Measurements from ENCODE around the gene CCDC80.

The CCDC80 gene

DNA sequence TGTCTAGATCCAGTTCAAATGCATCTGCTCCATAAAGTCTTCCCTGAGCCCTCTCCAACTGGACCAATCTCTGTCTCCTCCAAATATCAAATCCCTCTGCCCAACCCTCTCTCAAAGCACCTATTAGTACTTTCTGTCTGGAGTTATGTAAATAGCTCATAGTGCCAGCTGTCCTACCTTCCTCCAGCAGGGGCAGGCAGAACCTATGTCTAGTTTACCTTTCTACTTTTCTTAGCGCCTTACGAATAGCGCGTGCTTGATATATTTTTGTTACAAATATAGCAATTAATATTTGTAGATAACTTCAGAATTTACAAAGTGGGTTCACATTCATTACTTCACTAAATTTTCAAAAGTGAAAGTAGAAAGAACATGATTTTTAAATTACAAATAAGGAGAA is 14.0 kb upstream of the CCDC80 start:
- DNase-seq = no peak

DNA sequence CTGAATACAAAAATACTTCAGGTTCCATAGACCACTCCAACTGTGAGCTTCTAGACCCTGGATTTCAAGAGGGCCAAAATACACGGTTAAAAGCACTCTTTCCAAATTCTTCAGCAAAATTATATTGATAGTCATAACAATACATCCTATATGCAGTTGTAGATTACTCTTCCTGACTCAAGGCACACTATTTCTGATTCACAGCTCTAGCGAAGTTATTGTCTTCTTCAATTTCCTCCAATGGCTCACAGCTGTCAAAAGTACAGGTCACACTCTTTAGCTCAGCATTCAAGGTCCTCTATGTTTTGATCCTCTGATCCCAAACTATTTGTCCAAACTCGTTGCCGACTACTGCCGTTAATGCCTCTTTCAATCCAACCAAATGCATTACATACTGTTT is 13.5 kb upstream of the CCDC80 start:
- DNase-seq = no peak

DNA sequence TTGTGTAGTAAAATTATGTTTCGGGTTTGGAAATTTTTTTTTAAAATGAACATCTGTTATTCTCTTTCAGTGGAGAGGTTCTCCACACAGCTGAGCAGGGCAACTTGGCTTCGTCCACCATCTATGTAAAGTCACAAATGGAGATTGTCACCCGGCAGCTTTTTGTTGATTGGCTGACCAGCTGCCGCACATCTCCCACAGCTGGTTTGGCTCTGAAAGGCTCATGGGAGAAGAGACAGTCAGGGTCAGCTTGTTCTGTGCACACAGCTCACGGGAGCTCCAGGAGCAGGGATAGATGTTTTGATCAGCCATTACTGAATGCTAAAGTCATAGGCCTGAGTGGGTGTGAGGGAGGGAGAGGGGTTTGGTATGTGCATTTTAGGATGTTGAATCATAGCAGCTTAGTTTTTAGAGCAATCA is 12.9 kb upstream of the CCDC80 start:
- DNase-seq = no peak

DNA sequence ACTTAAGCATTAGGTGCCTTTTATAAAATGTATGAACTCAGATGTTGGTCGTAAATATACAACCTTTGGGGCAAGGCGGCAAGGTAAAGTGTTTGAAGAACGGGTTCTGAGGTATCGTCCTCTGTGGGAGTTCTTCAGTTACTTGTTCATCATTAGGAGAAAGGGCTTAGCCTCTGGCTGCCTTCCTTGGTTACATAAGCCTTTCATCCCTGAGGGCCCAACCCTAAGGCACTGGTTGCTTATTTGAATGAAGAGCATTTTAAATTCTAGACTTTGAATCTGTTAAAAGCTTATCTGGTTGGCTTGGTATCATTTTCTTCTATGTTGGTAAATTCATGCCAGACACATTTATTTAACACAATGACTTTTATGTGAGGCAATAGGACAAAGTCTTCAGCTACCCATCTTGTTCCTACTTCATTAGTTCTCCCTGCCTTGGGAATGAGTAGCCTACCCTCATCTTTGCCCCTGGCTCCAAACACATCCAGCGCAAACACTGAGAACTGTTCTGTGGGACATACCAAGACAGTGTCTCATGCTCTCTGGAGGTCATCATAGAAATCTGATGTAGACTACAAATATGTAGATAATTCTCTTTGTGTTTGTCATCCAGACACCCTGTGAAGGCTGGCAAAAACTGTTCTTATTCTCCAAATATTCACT is 12.4 kb upstream of the CCDC80 start:
- DNase-seq = no peak

DNA sequence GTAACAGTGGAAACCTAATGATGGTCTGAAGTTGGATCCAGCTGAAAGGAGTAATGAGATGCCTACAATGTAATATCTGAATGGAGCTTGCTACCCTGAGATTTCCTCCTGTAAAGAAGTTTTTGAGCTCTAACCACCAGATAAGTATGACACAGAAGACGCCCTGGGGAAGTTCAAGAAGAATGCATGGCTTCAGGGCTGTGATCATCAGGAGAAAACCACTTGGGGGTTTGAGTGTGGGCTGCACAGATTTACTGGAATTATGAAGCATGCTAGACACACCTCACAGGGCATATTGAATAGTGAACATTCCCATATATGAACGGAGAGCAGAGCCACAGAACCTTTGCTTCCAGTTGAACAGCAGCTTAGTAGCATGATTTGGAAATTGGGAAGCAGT is 10.6 kb upstream of the CCDC80 start:
- no peak for DNase-seq

DNA sequence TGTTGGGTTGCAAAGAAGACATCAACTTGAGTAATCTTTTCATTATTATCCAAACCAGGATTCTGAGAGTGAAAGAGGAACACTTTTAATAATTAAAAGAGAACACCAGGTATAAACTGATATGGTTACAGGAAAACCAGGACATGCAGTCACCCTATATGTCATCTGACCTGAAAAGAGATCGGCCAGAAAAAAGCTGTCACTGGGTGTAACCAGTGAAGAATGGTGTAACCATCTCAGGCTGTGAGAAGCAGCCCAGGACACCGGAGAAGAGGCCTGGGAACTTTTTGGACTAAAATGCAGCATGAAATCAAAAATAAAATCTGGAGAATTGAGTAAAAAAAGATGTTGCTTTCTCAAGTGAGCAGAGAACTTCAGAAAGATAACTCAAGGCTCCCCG is 10.1 kb upstream of the CCDC80 start:
- no peak for DNase-seq

DNA sequence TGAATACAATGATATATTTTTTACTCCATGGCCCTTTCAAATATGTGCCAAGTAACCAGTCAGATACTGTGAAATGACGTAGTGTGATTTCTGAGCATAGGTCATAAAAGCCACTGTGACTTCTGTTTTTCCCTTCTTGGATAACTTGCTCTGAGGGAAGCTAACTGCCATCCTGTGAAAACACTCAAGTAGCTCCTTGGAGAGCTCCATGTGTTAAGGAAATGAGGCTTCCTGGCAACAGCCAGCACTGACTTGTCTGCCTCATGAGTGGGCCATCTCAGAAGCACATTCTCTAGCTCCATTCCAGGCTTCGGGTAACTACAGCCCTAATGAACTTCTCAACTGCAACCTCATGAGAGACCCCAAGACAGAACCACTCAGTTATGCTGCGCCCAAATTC is 9.5 kb upstream of the CCDC80 start:
- DNase-seq = no peak

DNA sequence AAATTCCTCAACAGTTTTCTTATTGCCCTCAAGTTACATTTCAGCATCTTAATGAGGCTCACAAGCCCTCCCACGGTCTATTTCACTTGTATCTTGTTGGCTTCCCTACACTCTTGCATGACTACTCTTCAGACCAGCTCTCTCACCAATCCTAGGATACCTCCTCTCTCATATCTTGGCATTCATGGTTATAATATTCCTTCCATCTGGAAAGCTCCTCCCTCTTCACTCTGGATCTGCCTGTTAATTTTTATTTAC is 8.5 kb upstream of the CCDC80 start:
- DNase-seq = no peak

DNA sequence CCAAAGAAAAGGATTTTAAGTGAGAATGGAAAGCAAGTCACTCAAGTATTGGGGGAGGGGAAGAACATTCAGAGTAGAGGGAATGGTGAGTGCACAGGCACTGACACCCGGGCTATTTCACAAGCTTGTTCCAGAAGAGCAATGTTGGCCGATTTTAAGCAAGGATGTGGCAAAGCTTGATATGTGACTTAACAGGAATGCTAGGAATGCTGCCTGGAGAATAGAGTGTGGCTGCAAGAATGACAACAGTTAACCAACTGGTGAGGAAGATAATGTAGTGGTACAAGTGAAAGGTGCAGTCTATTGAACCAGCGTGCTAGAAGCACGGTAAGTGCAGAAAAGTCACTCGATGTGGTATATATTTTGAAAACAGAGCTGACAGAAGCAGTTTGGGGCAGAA is 6.2 kb upstream of the CCDC80 start:
- DNase-seq = no peak

DNA sequence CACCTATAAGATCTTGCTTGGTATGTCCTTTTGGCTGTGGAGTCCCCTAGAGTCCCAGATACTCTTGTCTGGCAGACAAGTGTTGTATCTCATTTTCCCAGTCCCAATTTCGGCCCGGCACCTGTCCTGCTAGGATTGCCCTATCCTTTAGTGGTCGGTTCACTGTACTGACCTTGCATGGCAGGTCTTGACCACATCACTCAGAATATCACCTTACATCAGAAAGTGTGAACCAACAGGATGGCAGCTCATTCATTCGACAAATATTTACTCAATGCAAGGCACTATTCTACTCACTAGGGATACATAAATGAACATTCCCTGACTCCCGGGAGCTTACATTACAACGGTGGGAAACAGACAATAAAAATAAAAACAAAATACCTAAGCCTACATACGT is 5.7 kb upstream of the CCDC80 start:
- DNase-seq = no peak

DNA sequence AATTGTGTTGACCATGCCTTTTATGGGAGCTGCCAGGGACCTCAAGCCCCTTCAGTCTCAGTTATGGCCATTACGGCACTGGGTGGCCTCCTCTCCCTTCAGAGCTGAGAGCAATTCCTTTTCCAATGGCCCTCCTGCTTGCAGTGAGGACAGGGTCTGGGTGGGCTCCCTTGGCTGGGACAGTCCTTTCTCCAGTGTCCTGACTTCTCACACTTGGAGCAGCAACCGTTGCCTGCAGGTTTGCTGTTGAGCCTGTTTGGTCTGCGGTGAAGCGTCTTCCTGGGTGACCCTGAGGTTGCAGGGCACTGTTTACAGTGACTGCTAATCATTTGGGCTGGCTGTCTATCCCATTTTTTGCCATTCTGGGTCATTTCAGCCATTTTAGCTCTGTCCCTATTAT is 3.5 kb upstream of the CCDC80 start:
- no peak for DNase-seq

DNA sequence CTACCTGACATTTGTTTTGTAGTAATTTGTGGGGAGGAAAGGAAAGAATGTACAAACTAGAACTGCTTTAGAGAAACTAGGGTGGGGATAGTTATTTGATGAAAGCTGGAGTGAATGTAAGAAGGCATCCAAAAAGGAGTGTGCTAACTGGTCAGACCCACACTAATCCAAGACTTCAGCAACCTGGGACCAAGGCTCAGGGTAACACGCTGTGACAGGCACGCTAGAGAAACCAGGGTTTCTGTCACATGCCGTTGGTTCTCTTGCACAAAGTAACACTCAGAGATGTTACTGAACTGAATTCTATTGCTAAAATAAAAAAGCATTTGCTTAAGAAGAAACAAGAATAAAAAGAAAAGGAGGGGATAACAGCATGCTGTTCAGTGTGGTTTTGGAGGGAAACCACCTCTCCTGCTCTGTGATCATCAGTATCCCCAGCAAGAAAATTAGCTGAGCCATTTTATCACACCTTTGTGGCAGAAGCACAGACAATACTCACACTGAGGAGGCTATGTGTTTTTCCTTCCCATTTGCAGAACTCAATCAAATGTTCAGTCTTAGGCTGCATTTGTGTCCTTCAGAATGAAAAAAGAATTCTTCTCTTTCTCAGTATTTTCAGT is 2.8 kb upstream of the CCDC80 start:
- no peak for DNase-seq

DNA sequence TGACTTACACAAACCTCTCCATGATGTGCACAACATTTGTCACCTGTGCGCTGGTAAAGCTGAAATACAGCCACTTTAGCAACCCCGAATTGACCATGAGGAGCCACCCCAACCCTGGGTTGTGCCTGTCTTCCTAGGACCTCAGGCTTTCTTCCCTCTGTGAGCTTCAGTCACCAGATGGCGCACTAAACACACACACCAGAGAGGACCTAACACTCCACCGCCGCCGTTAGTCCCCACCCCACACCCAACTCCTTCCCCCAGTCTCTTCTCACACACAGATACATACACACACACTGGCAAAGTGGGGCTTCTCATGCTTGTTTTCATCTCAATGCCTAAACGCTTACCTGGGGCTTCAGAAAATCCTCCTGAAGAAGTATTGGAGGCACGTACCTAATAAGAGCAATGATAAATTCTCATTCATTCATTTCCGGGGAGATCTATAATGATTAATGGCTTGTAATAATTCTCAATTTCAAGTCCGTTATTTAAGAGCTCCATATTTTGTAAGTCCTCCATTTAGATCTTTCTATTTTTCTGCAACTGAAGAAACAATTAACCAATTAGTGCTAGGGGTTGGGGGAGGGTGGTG is 2.1 kb upstream of the CCDC80 start:
- peak; percentile 82 for DNase-seq

DNA sequence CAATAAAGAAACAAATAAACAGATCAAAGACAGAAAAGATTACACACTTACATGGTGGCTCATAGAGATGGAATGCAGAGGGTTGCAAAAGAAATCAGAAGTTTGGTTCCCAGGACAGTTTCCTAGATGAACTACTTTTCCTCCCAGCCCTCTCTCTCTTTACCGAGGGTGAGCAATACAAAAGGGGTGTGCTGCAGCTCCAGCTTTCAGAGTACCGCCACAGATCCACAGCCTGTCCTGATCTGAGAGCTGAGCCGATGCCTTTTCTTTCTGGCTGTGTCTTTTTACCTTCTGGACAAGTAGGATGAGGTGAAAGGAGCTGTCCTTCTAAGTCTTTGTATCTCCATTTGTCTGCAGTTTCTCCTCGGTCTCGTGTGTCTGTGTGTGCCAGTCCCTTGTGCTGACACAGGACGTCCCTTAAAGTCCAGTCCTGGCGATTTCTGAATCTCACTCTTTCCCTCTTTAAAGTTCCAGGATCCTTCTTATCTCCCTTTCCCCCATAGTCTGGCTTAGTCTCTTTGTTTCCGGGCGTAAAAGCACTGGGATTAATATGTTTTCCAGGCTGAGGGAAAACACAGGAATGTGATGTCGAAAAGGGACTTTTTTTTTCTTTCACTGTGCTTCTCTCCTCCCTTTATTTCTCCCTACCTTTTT is 540 bp downstream of the CCDC80 start:
- DNase-seq = no peak

DNA sequence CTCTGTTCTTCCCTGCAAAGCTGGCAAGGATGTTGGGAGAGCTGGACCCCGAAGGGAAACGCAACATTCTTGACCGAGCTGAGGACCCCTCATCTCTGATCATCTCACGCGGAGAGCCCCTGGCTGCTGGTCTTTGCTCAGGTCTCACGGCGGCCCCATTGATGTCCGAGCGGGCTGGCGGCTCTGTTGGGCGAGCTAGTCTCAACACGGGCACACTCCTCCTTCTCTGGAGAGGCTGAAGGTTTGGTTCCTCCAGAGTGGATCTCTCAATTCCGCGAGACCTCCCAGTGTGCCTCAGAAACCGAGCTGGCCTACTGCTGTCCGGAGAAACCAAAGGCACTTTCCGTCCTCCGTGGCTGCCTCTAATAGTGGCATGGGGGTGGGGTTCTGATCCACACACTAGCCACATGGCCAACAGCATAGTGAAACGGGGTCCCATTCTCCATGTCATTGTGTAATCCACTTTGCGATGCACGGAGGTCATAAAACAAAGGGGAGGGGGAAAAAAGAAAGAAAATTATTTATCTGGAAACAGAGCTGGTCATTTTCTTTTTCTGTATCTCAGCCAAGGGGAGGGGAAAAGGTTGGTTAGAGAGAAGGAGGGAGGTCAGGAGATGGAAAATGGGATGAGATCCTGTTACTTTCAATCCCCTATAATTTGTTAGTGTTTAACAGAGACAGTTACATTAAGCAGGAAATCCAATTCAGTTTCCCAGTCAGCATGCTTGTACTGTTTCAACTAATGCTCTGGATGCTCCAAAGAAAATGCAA is 1.3 kb downstream of the CCDC80 start:
- no peak for DNase-seq

DNA sequence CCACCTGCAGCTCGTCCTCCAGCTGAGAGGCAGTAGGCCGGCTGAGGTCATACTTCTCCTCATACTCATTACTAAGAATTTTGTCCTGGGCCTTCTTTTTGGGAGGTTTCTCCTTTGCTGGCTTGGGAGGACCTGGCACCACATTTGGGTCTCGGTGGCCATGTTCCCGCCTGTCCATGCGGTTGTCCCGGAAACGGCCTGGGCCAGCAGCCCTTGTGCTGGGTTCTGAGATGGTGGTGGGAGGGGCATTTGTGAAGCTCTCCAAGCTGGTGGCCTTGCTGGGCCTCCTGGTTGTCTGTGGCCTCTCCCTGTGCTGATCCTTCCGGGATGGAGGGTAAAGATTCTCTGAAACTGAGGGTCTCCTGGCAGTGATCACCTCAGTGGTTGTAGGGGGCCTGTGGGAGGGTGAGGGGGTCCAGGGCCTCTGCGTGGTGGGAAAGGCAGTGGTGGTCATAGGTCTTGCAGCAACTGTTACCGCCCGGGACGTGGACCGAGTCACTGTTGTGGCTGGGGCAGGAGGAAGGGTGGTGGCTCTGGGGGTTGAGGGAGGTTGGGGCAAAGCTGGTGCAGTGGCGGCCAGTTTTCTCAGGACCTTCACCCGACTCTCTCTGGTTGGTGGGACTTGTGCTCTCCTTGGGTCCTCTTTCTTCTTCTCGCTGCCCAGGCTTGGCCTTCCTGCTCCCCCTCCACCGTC is 2.5 kb downstream of the CCDC80 start:
- DNase-seq = no peak

DNA sequence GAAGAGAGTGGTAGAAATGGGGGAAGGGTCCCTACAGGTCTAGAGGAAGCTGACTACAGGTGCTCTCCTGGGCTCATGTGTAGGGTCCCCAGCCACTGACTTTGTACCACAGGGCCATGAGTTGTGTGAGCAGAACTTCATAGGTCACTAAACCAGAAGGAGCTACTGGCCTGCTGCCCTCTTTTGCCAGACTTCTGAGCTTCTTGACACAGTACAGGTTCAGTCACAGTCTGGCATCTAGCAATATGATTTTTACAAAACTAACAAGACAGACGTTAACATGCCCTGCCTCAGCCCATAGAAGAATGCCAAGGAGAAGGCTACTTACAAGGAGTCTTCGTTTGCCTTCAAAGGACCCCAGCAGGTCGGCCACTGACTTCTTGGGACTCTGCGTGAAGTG is 3.2 kb downstream of the CCDC80 start:
- DNase-seq = no peak

DNA sequence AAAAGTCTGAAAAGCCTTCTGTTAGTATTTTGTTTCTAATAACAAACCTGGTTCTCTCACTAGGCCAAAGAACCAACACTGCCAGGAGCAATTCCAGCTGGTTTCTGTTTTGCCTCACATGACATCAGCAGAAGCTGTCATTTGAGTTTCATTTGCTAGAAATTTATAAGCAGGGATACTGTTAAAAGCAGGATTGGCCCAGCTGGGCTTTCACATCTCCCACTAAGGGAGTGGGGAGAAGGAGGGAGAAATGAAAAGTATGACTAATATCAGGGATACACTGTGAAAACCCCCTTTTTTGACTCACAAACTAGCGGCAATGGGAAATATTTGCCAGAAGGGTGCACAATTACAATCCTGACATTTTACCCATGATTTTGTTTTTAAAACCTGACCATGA is 5.3 kb downstream of the CCDC80 start:
- DNase-seq = no peak

DNA sequence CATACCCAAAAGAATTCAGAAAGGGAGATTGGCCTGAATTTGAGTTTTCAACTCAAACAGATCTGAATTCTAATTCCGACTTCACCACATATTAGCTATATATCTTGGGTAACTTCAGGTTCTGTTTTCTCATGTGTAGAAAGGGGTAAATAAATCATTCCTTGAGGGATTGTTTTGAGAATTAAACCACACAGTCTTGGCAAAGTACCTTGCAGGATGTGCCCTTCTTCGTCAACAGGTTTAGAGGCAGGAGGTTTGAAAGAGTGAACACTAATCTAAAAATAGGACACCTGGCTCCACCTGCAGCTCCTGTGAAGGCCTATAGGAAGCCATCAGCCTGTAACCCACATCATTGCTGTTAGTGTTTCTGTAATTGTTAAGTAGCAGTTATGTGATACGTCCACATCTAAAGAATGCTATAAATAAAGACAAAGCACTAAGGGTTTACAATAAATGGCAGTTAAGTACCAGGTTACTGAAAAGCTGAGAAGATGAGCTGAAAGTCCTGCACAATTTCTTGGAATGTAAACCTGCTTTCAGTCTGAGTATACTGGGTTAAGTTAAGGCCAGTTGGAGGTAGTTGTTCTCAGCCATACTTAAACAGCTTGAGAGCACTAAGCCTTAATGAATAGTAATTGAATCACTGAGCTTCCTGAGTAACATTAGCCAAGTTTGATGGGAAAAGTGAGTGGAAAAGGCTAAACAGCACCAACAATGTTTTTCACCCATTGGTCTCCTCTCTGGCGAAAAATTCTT is 6.0 kb downstream of the CCDC80 start:
- DNase-seq = no peak

DNA sequence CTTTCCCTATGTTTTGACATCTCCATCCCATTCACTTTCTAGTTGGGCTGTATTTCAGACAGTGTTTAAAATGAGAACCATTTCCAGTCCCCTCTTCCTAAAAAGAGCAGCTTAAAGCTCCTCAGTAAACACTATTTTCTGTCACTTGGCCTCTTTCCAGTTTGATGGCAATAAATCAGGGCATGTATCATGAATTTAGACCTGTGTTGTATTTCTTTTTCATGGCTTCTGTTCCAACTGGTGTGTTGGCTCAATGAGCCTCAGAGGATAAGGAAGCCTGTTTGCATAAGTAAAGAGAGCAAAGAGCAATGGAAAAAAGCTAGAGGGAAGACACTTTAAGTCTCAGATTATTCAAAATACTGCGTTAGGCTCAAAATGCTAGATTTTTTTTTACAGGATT is 7.2 kb downstream of the CCDC80 start:
- DNase-seq = no peak

DNA sequence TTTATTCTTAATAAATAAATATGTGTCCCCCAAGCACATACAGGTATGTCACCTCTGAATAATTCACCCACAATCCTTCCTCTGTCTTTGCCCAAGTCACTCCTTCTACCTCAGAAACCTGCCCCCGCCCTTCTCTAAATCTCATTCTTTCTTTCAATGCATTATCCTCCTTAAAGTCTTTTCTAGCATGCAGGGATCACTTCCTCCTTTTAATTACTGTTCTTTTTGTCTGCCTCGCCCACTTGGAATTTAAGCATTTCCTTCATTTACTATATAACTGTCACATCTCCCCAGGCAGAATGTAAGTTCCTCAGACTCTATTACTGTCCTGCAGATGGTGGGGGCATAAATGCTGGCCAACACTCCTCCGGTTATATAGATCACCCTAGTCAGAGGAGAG is 7.8 kb downstream of the CCDC80 start:
- no peak for DNase-seq

DNA sequence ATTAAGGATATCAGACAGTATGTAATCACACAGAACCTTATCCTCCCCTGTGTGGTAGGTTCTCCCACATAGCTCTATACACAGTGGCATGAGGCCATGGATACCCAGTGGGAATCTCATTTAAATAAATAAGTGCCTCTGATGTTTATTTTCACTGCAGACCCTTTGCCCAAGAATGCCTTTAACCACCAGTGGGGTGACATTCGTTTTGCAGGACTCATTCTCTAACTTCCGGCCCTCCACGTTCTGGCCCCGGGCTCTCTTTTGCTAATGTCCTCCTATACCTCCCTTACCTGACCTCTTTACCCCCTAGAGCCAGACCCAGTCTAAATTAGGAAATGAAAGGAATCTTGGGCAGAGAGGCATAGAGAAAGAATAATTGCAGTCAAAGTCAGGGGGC is 8.3 kb downstream of the CCDC80 start:
- DNase-seq = no peak
